NCI-H1092 (cell line): ENCODE data around the gene C1orf174.

Experiments
- DNase-seq: peaks from one replicate; lab custom pipeline; 2025; lab: John Stamatoyannopoulos, UW

The C1orf174 gene

GRCh38 chr1:3909615-3910014 is 9.5 kb upstream of the C1orf174 start:
- no peak for DNase-seq

DNA sequence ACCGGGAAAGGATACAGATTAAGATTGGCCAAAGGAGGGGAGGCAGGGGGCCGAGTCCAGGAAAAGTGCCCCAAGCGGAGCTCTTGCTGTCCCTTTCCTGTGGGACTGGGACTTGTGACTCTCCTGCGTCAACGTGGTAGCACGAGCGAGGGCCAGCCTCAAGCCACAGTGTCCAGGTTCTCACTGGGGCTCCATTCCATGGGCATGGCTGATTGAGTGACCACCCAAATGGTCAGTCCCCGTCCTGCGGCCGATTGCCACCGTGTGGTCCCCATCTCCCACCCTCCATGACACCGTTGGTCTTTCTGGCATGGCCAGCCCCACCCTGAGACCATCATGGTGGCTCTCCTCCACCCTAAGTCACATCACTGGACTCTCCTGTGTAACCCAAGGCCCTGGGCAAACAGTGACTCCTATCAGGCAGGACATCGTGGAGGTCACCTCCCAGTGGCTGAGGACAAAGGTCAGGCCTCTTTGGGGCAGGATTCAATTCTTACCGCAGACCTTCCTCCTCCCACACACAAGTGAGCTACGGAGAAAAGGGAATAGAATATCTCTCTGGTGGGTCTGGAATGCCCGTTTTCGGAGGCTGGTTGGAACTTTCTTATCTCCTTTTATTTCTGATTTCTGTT is 8.9 kb upstream of the C1orf174 start:
- DNase-seq: no peak

DNA sequence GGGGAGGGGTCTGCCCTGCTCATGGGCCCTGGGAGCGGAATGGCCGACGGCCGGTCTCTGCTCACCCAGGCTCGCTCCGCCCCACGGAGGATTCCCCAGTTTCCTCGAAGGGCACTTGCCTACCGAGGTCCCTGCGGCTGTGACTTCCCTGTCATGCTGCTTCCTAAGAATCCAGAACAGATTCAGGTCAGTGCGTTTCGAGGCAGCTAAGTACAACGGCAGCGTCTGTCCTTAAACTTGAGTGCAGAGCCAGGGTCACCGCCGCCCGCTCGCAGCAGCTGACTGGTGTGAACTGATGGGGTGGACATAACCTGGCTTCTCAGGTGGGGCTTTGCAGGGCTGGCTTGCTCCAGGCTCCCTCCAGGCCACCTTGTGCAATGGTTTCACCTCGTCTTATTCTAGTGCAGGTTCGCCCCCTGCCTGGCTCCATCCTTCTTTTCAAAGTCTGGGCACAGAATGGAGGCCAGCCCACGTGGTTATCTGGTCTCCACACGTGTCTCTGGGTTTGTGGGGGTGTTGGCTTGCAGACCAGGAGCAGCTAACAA is 7.6 kb upstream of the C1orf174 start:
- no peak for DNase-seq

DNA sequence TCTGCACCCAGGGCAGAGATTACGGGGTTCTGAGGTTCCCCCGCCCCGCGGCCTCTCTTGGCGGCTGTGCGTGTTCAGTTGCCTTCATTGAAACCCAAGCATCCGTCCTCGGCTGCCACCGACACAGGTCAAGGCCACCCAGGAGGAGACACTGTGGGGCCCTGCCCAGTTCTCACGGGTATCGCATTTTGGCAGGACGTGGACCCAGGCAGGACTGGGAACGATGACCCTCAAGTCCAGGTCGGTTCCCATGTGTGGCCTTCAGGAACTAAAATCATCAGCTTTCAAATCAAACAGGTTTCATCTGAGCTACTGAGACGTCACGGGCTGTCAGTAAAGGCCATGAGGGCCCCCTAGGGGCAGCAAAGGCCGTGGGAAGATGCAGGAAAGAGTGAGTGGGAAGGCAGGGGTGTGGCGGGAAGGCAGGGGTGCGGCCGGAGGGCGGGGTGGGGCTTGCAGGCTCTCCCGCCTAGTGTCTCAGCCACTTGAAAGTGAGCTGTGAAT is 7.0 kb upstream of the C1orf174 start:
- no peak for DNase-seq

DNA sequence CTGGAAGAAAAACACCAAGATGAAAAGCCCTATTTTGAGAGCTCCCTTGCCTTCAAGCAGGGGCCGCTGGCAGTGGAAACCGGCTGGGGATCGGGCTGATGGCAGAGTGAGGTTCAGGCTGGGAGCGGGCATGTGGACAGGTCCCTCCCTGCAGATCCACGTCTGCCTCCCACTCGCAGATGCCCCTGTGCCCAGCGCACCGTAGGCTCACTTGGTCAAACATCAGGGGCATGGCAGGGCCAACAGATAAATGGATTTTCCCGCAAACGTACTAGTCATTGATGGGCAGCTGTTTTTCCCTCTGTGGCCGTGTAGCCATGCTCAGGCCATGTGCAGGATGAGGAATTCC is 6.6 kb upstream of the C1orf174 start:
- DNase-seq: no peak

DNA sequence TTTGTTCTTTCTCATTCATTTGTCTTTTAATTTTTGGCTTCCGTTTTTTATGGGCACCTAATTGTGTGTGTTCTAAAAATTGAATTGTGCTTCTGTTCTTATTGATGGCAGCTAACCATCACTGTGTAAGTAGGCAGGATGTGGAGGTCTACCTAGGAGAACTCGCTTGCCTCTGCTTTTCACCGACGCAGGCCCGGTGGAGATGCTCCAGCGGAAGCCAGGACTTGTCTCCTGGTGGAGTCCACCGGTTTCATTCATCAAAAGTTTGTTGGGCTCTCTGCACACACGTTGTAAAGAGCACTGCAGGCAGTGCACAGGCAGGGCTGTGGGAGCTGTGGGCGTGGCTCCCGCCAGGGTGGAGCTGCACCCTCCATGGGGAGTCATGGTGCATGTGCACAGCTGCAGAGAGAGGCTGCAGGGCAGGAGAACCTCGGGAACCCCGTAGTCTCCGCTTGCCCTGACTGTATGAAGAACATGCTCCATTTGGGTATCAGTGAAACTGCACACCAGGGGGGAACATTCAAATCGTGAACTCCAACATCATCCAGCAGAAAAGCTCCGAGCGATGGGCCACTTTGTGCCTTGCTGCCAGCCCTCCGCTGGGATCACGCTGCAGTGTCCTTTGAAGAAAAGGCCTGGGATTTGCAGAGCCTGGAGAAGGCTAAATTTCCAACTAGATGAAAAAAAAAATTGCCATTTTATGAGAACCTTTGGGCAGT is 6.0 kb upstream of the C1orf174 start:
- DNase-seq: no peak

DNA sequence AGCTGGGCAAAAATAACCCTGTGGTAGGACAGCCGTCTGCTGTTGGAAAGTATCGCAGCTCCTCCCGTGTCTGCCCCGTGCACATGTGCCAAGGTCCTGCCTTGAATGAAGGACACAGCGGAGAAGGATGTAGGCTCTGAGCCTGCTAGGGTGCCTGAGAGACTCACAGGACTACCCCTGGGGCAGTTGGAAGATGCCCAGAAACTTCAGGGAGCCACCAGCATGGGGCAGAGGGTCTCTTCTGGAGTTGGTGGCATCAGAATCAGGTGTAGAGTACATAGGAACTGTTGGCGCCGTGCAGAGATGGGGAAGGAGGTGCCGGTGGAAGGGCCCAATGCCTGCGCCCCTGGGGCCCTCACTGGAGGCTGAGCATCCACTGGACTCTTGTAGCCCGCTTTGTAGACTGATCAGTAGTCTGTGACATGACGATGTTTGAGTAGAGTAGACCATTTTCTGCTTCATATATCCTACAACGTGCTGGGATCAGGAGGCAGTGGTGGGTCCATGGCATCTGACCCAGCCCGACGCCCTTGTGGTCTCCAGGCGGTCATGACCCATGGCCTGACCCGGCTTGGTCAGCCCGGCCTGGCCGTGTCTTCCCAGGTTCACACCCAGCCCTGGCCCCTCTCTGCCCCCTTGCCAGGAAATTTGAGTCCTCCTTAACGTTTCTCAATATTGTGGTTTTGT is 5.3 kb upstream of the C1orf174 start:
- DNase-seq: no peak

DNA sequence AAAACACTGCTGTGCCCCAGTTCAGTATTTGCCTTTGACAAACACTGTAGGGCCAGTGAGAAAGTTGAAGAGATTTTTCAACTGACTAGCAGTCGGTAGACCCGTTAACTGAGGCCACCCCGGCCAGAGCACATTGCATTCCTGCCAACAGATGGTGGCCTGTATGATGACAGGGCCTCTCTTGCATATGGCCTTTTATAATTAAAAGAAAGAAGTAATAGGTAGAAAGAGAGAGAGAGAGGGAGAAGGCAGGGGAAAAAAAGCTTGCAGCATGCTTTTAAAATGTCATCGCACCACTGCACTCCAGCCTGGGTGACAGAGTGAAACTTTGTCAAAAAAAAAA is 4.7 kb upstream of the C1orf174 start:
- no peak for DNase-seq

DNA sequence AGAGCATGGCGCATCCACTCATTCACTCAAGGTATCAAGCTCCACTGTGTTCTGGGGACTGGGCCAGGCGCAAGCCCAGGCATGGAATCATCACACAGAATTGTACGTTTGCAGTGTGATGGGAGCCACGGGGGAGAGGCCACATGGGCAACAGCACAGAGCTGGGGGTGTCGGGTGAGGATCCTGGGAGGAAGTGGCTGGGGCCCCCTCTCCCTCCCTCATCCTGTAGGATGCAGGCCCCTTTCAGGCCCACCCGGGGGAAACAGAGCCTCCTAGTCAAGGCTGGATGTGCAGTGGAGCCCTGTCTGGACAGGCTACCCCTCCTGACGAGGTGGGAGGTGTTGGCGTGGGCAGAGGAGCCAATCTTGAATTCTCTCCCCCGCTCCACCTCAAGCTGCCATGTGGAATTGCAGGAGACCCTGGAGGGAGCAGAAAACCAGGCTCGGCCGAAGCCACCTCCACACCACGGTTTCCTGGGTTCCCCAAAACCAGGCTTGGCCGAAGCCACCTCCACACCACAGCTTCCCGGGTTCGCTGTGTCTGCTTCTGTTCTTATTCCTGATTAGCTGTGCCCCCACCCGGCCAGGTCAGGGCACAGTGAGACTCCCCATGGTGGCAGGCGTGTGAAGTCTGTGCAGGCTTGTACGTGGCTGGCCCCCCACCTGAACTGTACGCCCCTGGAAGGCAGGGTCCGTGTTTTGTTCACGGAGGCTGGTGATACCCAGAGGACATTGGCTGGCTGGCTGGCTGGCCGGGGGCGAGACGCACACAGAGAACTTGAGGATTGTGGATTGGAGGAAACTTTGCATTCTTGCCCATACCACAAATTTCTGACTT is 4.2 kb upstream of the C1orf174 start:
- no peak for DNase-seq

- DNase-seq: no peak
These were observed 3.3 kb upstream of the C1orf174 start for GRCh38 chr1:3903141-3904005.

GRCh38 chr1:3902571-3903091 is 2.6 kb upstream of the C1orf174 start:
- DNase-seq: no peak

DNA sequence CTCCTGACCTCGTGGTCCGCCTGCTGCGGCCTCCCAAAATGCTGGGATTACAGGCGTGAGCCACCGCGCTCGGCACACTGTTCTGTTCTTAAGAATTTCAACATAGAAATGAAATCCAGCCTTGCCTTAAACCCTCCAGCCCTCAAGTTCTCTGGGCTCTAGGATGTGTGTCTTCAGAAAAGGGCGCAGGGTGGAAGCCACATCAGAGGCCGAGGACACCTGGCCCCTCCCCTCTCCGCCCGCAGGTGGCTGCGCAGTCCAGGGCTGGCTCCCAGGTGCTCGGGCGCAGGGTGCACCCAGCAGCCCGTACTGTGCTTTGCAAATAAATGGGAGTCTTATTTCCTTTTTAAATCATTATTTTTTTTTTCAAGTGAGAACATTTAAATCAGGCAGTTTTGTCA is 2.0 kb upstream of the C1orf174 start:
- no peak for DNase-seq

GRCh38 chr1:3900969-3901529 is 977 bp upstream of the C1orf174 start:
- no peak for DNase-seq

- DNase-seq: no peak
These were observed 320 bp downstream of the C1orf174 start for GRCh38 chr1:3899754-3900149.

GRCh38 chr1:3898994-3899753 is 898 bp downstream of the C1orf174 start:
- no peak for DNase-seq

- no peak for DNase-seq
These were observed 1.7 kb downstream of the C1orf174 start for GRCh38 chr1:3898475-3898735.

- DNase-seq: no peak
These were observed 3.6 kb downstream of the C1orf174 start for GRCh38 chr1:3896396-3897000.

GRCh38 chr1:3895951-3896325 is 4.1 kb downstream of the C1orf174 start:
- DNase-seq: no peak

DNA sequence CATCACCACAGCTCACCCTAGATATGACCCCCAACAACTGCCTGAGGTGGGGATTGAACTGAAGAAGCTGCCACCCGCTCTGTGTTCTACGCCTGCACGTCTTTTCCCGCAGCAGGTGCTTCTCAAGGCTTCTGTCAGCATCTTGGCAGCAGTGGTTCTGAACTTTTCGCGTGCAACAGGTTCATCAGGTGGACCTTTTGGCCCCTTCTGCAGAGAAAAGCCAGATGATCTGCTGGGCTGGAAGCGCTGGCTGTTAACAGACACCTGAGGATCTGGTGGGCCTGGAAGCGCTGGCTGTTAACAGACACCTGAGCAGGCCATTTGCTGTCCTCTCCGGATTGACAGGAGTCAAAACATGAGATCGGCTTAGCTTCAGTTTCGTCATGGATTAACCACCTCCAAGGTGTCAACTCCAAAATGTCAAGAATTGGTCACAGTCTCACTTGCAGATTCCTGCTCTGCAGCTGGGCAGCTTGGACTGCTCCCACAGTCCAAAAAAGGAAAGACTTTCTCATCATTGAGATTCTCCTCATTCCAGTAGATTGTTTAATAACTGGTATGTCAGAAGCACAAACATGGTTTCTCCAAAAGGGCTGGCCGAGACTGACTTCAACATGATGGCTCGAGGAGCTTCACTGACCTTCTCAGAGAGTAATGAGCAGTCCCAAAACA is 4.7 kb downstream of the C1orf174 start:
- DNase-seq: no peak
